Astrocyte (in vitro differentiated cells and primary cell): Measurements from ENCODE around the gene LUC7L3. TPM values are rescaled to one million over a fixed set of nuclear protein-coding genes. Genes with fewer than 3 reads are reported as not detected.
"Not testable (repeated sequence)": the region's sequence is repeated elsewhere in the genome, so short reads cannot be mapped to it uniquely, and the experiment has no call there.

ENCODE experiments used
- DNase-seq: peaks from one replicate; pipeline ENCODE4 v3.0.0-alpha.2; 2010; ENCODE audit warnings: low read depth
- FAIRE-seq: peaks from 2 replicates; lab custom pipeline; 2011; peaks lifted over from hg19 to GRCh38; lab: Jason Lieb, UNC
- H2AFZ ChIP-seq: 2 replicates; pipeline ENCODE4 v1.6.0; 2012; ENCODE audit warnings: low read depth, low read length, inconsistent platforms
- H3K27ac ChIP-seq: 2 replicates; pipeline ENCODE4 v1.5.1; 2011; ENCODE audit warnings: low read depth, low read length, inconsistent platforms
- H3K27me3 ChIP-seq: 2 replicates; pipeline ENCODE4 v1.6.0; 2011; ENCODE audit warnings: low read length, inconsistent platforms; ENCODE audit not compliant: insufficient read depth
- H3K36me3 ChIP-seq: 2 replicates; pipeline ENCODE4 v1.5.1; 2011; ENCODE audit warnings: low read length, inconsistent platforms; ENCODE audit not compliant: insufficient read depth
- H3K4me1 ChIP-seq: 2 replicates; pipeline ENCODE4 v1.5.1; 2011; ENCODE audit warnings: low read length, inconsistent platforms; ENCODE audit not compliant: insufficient read depth
- H3K4me2 ChIP-seq: 2 replicates; pipeline ENCODE4 v1.6.0; 2012; ENCODE audit warnings: low read length, inconsistent platforms
- H3K4me3 ChIP-seq: 2 replicates; pipeline ENCODE4 v1.5.1; 2011; ENCODE audit warnings: low read depth, mild to moderate bottlenecking, low read length, inconsistent platforms; ENCODE audit not compliant: insufficient read depth
- H3K79me2 ChIP-seq: 2 replicates; pipeline ENCODE4 v1.6.0; 2012; ENCODE audit warnings: mild to moderate bottlenecking, low read length, inconsistent platforms; ENCODE audit not compliant: insufficient read depth
- H3K9ac ChIP-seq: 2 replicates; pipeline ENCODE4 v1.6.0; 2012; ENCODE audit warnings: mild to moderate bottlenecking, low read length, inconsistent platforms
- H3K9me3 ChIP-seq: 2 replicates; pipeline ENCODE4 v1.5.1; 2012; ENCODE audit warnings: low read depth, mild to moderate bottlenecking, low read length, inconsistent platforms; ENCODE audit not compliant: insufficient read depth
- H4K20me1 ChIP-seq: 2 replicates; pipeline ENCODE4 v1.6.0; 2012; ENCODE audit warnings: low read length, inconsistent platforms; ENCODE audit not compliant: insufficient read depth
- H3K27ac Mint-ChIP-seq: one replicate; pipeline ENCODE4 v1.8.0; 2021; ENCODE audit warnings: mild to moderate bottlenecking, mixed read lengths; ENCODE audit not compliant: unreplicated experiment
- H3K27me3 Mint-ChIP-seq: one replicate; pipeline ENCODE4 v1.8.0; 2021; ENCODE audit warnings: low read depth, mixed read lengths; ENCODE audit not compliant: unreplicated experiment
- H3K36me3 Mint-ChIP-seq: one replicate; pipeline ENCODE4 v1.8.0; 2021; ENCODE audit warnings: low read depth, mixed read lengths; ENCODE audit not compliant: unreplicated experiment
- H3K4me1 Mint-ChIP-seq: one replicate; pipeline ENCODE4 v1.8.0; 2021; ENCODE audit warnings: low read depth, mixed read lengths; ENCODE audit not compliant: unreplicated experiment
- H3K4me3 Mint-ChIP-seq: one replicate; pipeline ENCODE4 v1.8.0; 2021; ENCODE audit warnings: mild to moderate bottlenecking, moderate library complexity, mixed read lengths; ENCODE audit not compliant: unreplicated experiment
- H3K9me3 Mint-ChIP-seq: one replicate; pipeline ENCODE4 v1.8.0; 2021; ENCODE audit warnings: mild to moderate bottlenecking, mixed read lengths; ENCODE audit not compliant: unreplicated experiment
- CTCF ChIP-seq: IDR thresholded peaks from 2 replicates; pipeline ENCODE4 v1.5.1; 2011; ENCODE audit warnings: low read depth, mild to moderate bottlenecking, inconsistent platforms, low read length, moderate library complexity; ENCODE audit not compliant: insufficient read depth
- EZH2 ChIP-seq: IDR thresholded peaks from 2 replicates; pipeline ENCODE4 v1.6.1; 2012; ENCODE audit warnings: mild to moderate bottlenecking, low read length, inconsistent platforms; ENCODE audit not compliant: insufficient read depth
- total RNA-seq: library from RNA; stranded (reverse); gene quantifications from 2 replicates; pipeline ENCODE4 v1.2.1, GENCODE V29; 2021

Gene LUC7L3
- total RNA-seq, 1 donor from 2014 or later, result 93.0 TPM

GRCh38 chr17:50802609-50803571 is 83.5 kb downstream of the LUC7L3 start:
- FAIRE-seq, result no peak
- H3K36me3 Mint-ChIP-seq, result no peaks in the 10 kb centered on the region
- no peak overlapping the region for H2AFZ ChIP-seq

GRCh38 chr17:50803676-50804075 is 84.3 kb downstream of the LUC7L3 start:
- Histone ChIP-seq H3K27me3 (no peaks in the 10 kb centered on the region), H4K20me1 (no peaks in the 10 kb centered on the region), H3K4me1 (peaks cover 3% of the 10 kb centered on the region), H3K4me3 (no peak overlapping the region), H3K79me2 (no peaks in the 10 kb centered on the region), H3K27ac (no peak overlapping the region), H3K4me2 (no peak overlapping the region), H3K9ac (no peak overlapping the region), H2AFZ (no peak overlapping the region), H3K9me3 (no peaks in the 10 kb centered on the region), H3K36me3 (no peaks in the 10 kb centered on the region)
- Mint-ChIP-seq H3K36me3 (no peaks in the 10 kb centered on the region), H3K4me3 (no peak overlapping the region), H3K27me3 (peaks cover 15% of the 10 kb centered on the region), H3K27ac (no peak overlapping the region), H3K9me3 (peaks cover 3% of the 10 kb centered on the region), H3K4me1 (peaks cover 4% of the 10 kb centered on the region)
- DNase-seq (no peak), FAIRE-seq (no peak)
- TF ChIP-seq CTCF (no peak), EZH2 (no peak)

More at GRCh38 chr17:50802609-50803571, 83.5 kb downstream of the LUC7L3 start:
- Mint-ChIP-seq H3K9me3 (peaks cover 3% of the 10 kb centered on the region), H3K4me1 (peaks cover 4% of the 10 kb centered on the region), H3K27ac (peak overlapping the region; percentile 41), H3K27me3 (peaks cover 15% of the 10 kb centered on the region), H3K4me3 (no peak overlapping the region)
- no peaks in the 10 kb centered on the region for H3K9me3 ChIP-seq
- no peak for DNase-seq
- no peak overlapping the region for H3K27ac ChIP-seq
- H3K36me3 ChIP-seq, result no peaks in the 10 kb centered on the region
- H3K27me3 ChIP-seq, result no peaks in the 10 kb centered on the region
- no peaks in the 10 kb centered on the region for H3K79me2 ChIP-seq
- no peaks in the 10 kb centered on the region for H4K20me1 ChIP-seq
- H3K4me1 ChIP-seq, result peaks cover 3% of the 10 kb centered on the region
- TF ChIP-seq CTCF (no peak), EZH2 (no peak)
- H3K4me2 ChIP-seq, result no peak overlapping the region
- H3K4me3 ChIP-seq, result no peak overlapping the region
- H3K9ac ChIP-seq, result no peak overlapping the region

- not testable (repeated sequence) for DNase-seq, H3K4me3 ChIP-seq, H3K4me1 Mint-ChIP-seq, H3K36me3 Mint-ChIP-seq, H2AFZ ChIP-seq, H3K4me3 Mint-ChIP-seq, H3K4me2 ChIP-seq, H3K36me3 ChIP-seq, H4K20me1 ChIP-seq, H3K27ac Mint-ChIP-seq, H3K9ac ChIP-seq, H3K4me1 ChIP-seq, H3K27ac ChIP-seq, H3K9me3 ChIP-seq, H3K27me3 ChIP-seq, H3K79me2 ChIP-seq, FAIRE-seq, H3K9me3 Mint-ChIP-seq
- H3K27me3 Mint-ChIP-seq, result peaks cover 16% of the 10 kb centered on the region
Observed at GRCh38 chr17:50804749-50805475, 85.5 kb downstream of the LUC7L3 start.
